ENCODE results near the gene DLEC1.

DLEC1 gene

DNA sequence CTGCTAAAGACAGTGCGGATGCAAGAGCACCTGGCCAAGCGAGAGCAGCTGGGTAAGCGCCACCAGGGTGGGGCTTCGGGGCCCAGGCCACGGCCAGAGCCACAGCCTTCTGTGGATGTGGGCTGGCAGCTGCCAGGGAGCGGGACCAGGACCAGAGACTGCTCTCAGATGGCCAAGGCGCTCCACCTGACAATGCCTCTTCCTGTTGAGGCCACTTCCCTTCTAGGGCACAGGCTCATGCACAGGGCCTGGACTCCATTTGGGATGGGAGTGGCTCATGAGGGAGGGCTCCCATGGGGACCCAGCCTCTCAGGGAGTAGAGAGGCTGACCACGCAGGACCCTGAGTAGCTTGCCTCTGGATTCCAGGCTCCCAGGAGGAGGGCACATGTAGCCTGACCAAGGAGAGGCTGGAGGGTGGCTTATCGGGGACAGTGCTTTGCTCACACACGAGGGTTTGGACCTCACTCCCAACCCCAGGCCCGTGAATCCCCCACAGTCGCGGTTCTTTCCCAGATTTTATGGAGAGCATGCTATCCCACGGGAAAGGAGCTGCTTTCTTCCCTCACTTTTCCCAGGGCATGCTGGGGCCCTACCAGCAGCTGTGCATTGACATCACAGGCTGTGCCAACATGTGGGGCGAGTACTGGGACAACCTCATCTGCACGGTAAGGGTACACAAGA is 72.8 kb downstream of the DLEC1 start:
- no peak for DNase-seq

DNA sequence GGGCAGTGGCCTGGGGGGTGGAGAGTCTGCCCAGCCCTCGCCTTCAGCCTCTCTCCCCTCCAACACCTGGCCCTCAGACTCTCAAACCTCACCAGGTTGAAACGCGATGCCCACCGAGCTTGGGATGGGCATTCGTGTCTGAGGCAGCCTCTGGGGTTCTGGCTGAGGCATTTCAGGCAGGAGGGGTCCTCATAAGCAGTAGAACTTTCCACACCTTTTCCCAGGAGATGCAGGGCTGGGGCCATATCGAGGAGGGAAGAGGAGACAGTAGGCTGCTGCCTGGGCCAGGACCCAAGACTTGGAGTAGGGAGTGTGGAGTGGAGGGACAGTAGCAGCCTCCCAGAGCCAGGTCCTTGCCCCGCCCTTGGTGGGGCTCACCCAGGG is 73.4 kb downstream of the DLEC1 start:
- no peak for DNase-seq

DNA sequence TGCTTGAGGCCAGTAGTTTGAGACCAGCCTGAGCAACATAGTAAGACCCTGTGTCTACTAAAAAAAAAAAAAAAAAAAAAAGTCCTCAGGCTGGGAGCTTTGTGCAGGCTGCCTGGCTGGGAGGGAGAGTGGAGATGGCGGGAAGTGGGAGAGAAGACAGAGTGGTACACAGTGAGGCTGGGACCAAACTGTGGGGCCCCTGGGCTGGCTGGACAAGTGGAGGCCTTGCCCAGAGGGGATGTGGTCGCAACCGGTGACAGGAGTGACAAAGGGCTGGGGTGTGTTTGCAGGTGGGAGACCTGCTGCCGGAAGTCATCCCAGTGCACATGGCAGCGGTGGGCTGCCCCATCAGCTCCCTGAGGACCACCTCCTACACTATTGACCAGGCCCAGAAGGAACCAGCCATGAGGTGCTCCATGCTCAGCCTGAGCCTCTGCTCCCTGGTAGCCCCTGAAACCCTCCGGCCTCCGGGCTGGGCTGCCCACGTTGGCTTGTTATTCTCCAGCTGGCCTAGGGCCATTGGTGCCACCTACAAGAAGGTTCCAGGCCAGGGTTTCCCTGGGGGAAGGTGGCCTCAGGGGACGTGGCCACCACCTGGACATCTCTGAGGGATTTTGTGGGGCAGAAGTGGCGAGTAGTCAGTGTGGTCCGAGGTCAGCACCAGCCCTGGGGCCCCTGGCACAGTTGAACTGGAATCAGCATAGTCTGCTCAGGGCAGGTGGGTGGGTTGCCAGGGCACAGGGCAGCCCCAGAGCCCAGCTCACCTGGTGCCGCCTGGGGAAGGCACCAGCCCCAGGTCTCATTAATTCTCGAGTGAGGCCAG is 75.3 kb downstream of the DLEC1 start:
- no peak for DNase-seq

DNA sequence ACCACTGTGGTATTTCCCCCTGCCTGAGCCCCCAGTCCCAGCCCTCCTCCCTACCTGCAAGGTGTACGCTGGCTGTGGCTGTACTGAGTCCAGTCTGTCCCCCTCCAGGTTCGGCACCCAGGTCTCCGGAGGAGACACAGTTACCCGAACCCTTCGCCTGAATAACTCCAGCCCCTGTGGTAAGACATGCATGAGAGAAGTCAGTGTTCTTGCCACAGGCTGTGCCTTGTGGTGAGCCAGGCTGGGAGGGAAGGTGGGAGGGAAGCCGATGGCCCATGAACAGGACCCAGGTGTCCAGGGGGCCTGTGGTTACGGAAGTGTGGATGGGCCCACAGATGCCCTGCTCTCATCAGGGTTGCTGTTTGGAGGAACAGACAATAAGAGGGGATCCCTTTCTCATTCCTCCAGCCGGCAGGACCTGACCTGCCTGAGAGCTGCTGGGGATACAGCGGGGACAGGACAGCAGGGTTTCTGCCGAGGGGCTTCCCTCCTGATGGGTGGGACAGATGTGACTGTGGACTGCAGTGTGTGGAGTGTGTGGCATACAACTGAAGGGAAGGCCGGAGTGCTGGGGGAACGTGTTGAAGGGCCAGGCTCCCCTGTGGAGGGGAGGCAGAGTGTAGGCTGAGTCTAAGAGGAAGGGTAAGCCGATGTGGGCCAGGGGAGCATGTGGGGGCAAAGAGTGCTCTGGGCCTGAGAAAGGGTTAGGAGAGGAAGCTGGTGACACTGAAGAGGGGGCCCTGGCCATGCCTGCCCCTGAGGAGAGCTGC is 76.1 kb downstream of the DLEC1 start:
- no peak for DNase-seq

DNA sequence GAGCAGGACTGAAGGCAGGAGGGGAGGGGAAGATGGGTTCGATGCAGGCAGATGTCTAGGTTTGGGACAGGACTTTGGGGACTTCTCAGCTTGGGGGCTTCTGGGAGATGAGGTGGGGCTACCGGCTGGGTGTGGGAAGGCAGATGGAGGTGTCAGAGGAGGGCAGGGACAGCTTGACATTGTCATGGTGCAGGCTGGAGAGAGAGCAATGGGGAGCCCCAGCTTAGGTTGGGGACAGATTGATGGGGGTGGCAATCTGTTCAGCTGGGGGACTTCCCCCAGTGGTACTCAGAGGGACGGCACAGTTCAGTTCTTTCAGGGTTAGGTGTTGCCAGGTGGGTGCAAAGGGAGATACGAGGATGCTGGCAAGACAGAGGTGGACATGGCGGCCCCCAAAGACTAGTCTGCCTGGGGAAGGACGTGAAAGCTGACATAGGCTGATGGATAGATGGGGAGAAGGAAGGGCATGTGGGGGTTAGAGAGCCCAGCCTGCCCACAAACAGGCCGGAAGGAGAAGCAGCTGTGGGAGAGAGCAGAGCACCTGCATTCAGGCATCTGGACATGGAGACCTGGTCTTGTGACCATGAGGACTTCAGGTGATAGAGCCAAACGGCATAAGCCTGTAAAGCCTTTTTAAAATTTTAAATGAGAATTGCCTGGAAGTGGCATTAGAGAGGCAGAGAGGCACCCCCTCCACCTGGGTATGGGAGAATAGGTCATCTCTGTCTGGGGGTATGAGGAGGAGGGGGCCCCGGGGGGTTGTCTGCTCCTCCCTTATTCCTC is 76.8 kb downstream of the DLEC1 start:
- no peak for DNase-seq

DNA sequence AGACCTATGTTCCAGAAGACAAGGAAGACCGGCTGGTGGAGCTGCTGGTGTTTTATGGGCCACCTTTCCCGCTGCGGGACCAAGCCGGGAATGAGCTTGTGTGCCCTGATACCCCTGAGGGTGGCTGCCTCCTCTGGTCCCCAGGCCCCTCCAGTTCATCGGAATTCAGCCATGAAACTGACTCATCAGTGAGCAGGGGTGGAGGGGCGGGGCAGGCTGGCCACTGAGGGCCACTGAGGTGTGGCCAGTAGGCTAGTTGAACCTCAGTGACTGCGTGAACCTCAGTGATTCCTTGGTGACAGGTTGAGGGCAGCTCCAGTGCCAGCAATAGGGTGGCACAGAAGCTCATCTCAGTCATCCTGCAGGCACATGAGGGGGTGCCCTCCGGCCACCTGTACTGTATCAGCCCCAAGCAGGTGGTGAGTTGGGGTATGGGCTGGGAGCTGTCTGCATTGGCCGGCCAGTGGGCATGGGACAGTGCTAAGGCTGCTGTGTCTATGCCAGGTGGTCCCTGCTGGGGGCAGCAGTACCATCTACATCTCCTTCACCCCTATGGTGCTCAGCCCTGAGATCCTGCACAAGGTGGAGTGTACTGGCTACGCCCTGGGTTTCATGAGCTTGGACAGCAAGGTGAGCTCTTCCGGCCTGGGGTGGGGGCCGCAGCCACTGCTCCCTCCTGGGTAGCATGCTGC is 77.6 kb downstream of the DLEC1 start:
- DNase-seq = no peak

DNA sequence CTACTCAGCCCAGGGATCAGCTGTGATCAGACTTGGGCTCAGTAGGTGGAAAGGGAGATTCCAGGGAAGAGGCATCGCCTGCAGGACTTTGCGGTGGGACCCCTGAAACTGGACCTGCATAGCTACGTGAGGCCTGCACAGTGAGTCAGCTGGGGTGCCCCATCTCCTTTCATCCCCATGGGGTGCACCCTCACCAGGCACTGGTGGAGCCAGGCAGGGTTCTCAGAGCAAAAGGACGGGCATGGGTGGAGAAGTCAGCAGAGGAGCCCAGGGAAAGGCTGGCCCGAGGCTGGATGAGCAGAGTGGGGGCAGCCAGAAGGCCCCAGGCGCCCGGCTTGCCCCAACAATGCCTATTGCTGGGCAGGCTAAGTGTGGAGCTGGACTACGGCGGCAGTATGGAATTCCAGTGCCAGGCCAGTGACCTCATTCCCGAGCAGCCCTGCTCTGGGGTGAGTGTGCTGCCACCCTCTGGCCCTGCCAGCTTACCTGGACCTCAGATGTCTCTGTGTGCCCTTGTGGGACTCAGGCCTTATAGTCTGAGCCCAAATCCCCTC is 78.2 kb downstream of the DLEC1 start:
- DNase-seq = no peak

DNA sequence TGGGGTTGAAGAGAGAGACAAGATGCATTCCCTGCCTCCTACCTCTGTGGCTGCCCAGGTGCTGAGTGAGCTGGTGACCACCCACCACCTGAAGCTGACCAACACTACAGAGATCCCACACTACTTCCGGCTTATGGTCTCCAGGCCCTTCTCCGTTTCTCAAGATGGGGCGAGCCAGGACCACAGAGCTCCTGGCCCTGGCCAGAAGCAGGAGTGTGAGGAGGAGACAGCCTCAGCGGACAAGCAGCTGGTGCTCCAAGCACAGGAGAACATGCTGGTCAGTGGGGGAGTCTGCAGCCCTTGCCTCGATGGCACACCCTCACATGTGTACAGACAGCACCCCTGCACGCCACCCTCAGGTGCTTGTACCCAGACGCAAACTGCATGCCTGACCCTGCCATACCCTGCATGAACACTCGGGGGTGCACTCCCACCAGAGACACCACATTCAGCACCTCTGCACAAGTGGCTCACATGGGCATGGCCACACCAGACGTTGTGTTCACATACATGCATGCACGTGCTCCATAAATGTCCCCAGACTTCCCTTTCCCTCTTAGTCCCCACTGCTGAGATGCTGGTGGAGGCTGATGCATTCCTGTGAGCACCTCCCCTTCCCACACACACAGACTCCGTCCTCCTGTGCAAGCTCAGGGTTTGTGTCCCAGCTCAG is 78.9 kb downstream of the DLEC1 start:
- DNase-seq = peak; percentile 71 to 81 (median 78)

DNA sequence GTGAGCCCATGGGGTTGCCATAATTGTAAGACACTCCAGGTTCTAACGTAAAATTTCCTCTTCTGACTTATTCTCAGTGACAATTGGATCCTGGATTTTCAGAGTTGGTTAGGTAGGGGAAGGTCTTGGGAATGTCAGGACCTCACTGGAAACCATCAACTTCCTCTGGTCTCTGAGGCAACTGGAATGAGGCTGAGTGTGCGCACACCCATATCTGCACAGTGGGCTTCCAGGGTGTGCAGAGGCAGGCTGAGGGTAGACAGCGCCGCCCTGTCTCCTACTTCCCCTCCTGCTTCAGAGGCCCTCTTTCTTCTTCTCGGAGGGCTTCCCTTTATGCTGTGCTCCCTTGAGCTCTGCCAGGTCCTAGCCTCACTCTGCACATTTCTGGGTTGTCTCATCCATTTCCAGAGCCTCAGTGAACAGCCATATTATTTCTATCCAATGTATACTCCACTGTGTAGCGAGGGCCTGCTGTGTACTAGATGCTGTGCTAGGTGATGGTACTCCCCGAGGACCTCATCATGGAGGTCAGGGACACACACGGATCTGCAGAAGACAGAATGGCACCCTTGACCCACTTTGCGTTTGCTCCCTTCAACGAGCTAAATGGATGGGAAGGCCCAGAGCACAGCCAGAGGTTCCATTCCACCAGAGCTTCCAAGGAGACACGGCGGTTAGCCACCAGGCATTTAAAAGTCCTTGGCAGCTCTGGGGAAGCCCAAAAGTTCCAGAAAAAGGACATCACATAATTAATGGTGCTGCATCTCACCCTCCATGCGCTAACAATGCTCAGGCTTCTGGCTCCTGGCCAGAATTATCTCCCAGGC is 79.6 kb downstream of the DLEC1 start:
- no peak for DNase-seq

DNA sequence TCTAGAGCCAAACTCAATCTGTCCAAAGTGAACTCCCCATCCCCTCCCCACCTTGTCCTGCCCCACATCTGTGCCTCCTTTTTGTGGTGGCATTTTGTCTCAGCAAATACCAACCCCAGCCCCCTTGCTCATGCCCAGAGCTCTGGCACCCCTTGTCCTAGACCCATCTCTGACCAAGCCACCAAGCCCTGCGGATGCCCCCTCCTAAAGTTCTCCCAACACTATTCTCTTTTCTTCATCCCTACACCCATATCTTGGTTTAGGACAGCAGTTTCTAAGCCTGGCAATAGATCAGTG is 80.2 kb downstream of the DLEC1 start:
- no peak for DNase-seq

DNA sequence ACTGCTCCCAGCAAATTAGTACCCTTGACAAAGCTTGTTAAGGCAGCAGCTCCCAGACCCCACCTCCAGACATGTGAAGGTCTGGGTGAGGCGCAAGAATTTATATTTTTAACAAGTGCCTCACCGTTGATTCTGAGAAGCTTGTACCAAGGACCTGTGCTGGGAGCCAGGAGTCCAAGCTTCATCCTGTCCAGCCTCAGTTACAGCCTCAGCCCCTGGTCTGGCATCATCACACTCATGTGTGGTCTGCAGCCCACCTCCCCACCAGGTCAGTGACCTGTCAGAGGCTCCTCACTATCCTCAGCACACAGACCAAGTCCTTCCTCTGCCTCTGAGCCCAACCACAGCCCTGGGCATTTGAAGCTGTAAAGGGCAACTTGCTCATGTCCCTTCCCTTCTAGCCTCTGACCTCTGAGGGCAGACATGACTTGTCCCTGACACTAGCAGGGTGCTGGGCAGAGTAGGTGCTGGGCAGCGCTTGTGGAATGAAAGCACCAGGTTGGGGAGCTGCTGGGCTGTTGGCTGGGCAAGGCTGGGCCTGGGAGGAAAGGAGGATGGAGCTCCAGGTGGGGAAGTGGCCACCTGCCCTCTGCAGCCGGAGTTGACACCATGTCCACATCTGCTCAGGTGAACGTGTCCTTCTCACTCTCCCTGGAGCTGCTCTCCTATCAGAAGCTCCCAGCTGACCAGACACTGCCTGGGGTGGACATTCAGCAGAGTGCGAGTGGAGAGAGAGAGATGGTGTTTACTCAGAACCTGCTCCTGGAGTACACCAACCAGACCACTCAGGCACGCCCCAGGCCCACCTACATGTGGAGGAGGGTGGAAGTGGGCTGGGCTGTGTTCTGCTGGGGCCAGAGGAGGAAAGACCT is 81.0 kb downstream of the DLEC1 start:
- no peak for DNase-seq

DNA sequence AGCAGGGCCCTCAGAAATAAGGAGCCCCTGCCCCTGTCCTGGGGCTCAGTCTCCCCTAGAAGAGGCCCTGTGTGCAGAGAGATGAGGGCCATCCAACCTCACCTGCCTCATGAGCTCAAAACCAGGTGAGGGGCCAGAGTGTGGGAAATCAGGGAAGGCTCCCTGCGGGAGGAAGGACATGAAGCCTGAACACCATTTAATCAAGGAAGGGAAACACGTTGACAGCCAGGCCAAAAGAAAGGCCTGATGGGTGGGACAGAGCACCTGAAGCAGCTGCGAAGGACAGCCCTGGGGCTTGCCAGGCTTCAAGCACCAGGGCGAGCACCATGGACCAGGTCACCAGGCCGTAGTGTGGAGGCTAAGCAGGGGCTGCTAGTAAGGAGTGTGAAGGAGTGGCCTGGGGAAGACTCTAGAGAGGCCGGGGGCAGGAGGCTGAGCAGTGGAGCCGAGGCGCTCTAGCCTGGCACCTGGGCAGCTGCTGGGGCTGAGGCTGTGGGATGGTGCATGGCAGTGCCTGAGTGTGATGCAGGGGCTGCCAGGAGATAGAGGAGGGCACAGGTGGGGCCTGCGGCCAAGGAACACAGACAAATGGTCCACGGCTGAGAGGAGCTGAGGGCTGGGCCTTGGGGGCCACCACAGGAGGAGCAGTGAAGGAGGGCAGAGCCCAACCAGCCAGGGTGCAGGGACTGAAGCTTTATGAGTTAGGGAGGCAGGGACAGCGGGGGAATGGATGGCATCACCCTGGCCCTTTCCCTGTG is 81.9 kb downstream of the DLEC1 start:
- no peak for DNase-seq

DNA sequence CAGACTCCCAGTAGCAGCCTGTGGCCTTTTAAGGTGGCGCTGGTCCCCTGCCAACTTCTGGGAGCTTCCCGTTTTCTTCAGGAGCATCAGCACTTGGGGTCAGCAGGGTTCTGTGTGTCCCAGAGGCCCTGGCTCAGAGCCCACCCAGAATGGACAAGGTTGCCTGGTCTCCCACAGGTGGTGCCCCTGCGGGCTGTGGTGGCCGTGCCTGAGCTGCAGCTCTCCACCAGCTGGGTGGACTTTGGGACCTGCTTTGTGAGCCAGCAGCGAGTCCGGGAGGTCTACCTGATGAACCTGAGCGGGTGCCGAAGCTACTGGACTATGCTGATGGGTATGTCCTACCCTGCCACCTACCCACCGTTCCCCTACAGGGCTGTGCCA is 82.4 kb downstream of the DLEC1 start:
- DNase-seq = no peak

DNA sequence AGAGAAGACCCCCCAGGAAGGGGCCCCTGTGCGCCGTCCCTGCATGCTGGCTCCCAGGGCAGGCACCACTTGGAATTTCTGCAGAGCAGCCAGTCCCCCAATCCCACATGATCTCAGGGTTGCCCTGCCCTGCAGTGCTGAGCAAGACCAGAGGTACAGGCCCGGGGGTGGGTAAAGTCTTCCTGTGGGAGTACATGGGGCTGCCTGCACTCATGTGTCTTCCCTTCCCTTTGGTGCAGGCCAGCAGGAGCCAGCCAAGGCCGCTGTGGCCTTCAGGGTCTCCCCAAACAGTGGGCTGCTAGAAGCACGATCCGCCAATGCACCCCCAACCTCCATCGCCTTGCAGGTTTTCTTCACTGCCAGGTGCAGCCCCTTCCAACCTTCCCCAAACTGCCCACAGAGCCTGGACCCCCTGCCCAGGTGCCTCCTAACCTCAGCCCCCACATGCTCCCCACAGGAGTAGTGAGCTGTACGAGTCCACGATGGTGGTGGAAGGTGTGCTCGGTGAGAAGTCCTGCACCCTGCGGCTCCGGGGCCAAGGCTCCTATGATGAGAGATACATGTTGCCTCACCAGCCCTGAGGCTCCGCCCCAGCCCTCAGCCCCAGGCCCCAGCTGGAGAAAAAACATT is 82.9 kb downstream of the DLEC1 start:
- no peak for DNase-seq

DNA sequence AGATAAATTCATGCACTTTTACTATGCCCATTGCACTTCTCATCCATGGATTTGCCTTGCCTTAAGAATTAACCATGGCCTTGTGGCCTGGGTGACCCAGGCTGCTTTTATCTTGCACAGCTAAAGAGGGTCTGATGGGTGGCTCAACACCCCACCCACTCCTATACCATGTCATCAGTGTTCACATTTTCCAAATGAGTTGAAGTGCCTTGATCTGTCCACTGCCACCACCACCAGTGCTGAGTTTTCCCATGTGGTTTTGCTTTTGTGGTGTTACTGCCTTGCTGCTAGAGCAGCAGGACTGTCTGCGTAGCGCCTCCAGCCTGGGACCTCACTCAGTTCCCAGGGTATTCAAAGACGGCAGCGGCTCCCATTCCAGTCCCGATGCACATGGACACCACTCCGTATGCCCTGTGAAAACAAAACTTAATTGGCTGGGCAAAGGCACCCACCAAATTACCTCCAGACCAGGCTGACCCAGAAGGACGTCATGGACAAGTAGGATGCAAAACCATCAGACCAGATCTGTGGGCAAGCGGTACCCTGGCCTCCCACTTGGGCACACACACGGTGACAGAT is 83.8 kb downstream of the DLEC1 start:
- DNase-seq = no peak

DNA sequence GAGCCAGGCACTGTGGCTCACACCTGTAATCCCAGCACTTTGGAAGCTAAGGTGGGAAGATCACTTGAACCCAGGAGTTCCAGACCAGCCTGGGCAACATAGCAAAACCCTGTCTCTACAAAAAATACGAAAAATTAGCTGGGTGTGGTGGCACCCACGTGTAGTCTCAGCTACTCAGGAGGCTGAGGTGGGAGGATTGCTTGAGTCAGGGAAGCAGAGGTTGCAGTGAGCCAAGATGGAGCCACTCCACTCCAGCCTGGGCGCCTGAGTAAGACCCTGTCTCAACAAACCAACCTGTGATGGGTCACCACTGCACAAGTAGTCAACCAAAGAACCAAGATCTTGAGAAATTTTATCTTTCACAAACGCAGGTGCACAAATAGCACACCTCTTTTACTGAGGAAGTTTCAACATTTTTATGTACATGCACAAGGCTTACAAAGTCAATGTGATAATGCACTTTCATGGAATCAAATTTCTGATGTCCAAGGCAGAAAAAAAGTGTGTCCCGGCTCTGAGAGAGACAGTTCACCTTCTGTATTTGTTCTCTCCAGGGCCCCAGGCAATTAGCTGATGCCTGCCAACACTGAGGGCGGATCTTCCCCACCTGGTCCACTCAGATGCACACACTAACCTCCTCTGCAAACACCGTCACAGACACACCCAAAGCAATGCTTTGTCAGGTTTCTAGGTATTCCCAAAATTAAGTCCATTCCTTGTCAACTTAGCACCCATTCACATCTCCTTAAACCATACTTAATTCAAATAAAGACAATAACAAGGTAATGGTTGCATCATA is 85.5 kb downstream of the DLEC1 start:
- no peak for DNase-seq

Data from suppressor macrophage (primary cell).